Measurements from ENCODE around the gene TNNC1. TPM values are rescaled to one million over a fixed set of nuclear protein-coding genes. Genes with fewer than 3 reads are reported as not detected.

Gene TNNC1
- total and polyA plus RNA-seq, 2 of the 13 experiments (the other 11 are each of a cell fraction or from before 2014, with no cell fraction given) = 11.8 to 36.4 TPM

DNA sequence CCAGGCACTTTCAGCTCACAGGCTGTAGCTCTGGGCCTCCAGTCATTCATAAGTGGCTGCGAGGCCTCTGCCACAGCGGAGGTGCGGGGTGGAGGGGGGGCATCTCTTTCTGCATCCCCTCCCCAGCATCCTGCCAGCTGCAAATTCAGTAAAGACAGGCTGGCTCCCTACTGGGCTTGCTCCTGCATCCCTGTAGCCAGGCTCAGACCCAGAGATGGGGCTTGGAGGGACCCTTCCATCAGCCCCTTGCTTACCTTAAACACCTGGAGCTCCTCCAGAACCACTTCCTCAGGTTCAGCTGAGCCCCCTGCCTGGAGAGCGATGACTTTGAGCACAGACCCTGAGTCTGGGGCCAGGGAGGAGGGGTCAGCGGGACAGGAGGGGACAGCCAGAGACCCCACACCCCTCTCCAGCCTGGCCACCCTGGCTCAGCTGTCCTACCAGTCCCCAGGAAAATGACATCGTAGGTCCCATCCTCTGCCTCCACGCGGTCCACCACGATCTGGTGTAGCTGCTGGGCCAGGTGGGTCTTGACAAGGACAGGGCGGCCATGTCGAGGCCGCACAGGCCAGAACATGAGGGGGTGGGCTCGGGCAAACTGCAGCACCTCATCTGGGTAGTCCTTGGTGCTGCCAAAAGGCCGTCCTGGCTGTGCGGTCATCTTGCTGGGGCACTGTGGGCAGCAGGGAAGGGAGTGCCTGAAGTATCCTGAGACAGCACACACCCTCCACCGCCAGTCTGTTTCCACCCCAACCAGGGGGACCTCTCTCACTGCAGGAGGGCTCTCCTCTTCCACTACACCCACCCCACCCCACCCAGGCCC, 14.2 kb downstream of the TNNC1 start:
- Histone ChIP-seq H3K79me2 (ENCODE audit: insufficient read depth, low read length) (no peaks in the 10 kb centered on the region), H3K4me2 (ENCODE audit: low read depth, low read length) (no peak overlapping the region), H3K27ac (ENCODE audit: extremely low read length, insufficient read depth, low read length) (no peak overlapping the region), H3K9me3 (ENCODE audit: low read length) (no peaks in the 10 kb centered on the region), H3K27me3 (ENCODE audit: control insufficient read depth in 1 of 2, insufficient read depth in 2 of 2, low read length in 2 of 2) (no peaks in the 10 kb centered on the region), H4K20me1 (ENCODE audit: insufficient read depth, low read length) (no peaks in the 10 kb centered on the region), H2AFZ (ENCODE audit: low read length) (no peak overlapping the region), H3K4me1 (ENCODE audit: insufficient read depth, low read length) (peaks cover 26% of the 10 kb centered on the region), H3K9ac (ENCODE audit: insufficient read depth, low read depth, low read length) (no peak overlapping the region), H3K36me3 (replicated peaks in 1 of 2; ENCODE audit: control insufficient read depth in 1 of 2, insufficient read depth in 2 of 2, low read length in 2 of 2) (peaks cover 3 to 7% of the 10 kb centered on the region in 2 experiments; a peak in 2 of 5 replicates), H3K4me3 (replicated peaks in 1 of 3; ENCODE audit: insufficient read depth in 1 of 3, low read depth in 2 of 3, low read length in 3 of 3) (no peak overlapping the region)
- in situ Hi-C loops (cut with HindIII; ENCODE audit: extremely low pct_ligation_motif_present, low pct_unique_long_range_greater_than_20kb) (no loop called here), intact Hi-C loops (cut with micrococcal nuclease; ENCODE audit: unreplicated experiment) (no loop called here)
- ChIA-PET CTCF (ENCODE audit: low intra/inter-chr PET ratio, low total read pairs) (no interaction called here), POLR2A (no interaction called here)
- WGBS (ENCODE audit: low lambda C conversion rate) = 100% methylated on average over 6 of the region's 16 CpGs
- DNase-seq (ENCODE audit: low spot score) = no peak
- no TSS peak for BruUV-seq (replicated peaks)
- FAIRE-seq = no peak
- TF ChIP-seq, protein P1, sequence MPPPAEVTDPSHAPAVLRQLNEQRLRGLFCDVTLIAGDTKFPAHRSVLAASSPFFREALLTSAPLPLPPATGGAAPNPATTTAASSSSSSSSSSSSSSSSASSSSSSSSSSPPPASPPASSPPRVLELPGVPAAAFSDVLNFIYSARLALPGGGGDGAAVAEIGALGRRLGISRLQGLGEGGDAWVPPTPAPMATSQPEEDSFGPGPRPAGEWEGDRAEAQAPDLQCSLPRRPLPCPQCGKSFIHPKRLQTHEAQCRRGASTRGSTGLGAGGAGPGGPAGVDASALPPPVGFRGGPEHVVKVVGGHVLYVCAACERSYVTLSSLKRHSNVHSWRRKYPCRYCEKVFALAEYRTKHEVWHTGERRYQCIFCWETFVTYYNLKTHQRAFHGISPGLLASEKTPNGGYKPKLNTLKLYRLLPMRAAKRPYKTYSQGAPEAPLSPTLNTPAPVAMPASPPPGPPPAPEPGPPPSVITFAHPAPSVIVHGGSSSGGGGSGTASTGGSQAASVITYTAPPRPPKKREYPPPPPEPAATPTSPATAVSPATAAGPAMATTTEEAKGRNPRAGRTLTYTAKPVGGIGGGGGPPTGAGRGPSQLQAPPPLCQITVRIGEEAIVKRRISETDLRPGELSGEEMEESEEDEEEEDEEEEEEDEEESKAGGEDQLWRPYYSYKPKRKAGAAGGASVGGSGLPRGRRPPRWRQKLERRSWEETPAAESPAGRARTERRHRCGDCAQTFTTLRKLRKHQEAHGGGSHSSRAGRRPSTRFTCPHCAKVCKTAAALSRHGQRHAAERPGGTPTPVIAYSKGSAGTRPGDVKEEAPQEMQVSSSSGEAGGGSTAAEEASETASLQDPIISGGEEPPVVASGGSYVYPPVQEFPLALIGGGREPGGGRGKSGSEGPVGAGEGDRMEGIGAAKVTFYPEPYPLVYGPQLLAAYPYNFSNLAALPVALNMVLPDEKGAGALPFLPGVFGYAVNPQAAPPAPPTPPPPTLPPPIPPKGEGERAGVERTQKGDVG (CRISPR knock-in tag; IDR thresholded peaks at IDR 0.05; ENCODE audit: borderline replicate concordance) = no peak
- no peak for TF ChIP-seq ZNF672 (CRISPR knock-in tag; IDR thresholded peaks at IDR 0.05)
- TF ChIP-seq ZBTB42 (CRISPR knock-in tag; IDR thresholded peaks at IDR 0.05) = no peak
- TF ChIP-seq PHB2 (IDR thresholded peaks at IDR 0.05; ENCODE audit: partially characterized antibody) = no peak
- TF ChIP-seq MTA3 (CRISPR knock-in tag; IDR thresholded peaks at IDR 0.05) = no peak
- no peak for TF ChIP-seq CHCHD3 (CRISPR knock-in tag; IDR thresholded peaks at IDR 0.05)
- TF ChIP-seq, protein P2, sequence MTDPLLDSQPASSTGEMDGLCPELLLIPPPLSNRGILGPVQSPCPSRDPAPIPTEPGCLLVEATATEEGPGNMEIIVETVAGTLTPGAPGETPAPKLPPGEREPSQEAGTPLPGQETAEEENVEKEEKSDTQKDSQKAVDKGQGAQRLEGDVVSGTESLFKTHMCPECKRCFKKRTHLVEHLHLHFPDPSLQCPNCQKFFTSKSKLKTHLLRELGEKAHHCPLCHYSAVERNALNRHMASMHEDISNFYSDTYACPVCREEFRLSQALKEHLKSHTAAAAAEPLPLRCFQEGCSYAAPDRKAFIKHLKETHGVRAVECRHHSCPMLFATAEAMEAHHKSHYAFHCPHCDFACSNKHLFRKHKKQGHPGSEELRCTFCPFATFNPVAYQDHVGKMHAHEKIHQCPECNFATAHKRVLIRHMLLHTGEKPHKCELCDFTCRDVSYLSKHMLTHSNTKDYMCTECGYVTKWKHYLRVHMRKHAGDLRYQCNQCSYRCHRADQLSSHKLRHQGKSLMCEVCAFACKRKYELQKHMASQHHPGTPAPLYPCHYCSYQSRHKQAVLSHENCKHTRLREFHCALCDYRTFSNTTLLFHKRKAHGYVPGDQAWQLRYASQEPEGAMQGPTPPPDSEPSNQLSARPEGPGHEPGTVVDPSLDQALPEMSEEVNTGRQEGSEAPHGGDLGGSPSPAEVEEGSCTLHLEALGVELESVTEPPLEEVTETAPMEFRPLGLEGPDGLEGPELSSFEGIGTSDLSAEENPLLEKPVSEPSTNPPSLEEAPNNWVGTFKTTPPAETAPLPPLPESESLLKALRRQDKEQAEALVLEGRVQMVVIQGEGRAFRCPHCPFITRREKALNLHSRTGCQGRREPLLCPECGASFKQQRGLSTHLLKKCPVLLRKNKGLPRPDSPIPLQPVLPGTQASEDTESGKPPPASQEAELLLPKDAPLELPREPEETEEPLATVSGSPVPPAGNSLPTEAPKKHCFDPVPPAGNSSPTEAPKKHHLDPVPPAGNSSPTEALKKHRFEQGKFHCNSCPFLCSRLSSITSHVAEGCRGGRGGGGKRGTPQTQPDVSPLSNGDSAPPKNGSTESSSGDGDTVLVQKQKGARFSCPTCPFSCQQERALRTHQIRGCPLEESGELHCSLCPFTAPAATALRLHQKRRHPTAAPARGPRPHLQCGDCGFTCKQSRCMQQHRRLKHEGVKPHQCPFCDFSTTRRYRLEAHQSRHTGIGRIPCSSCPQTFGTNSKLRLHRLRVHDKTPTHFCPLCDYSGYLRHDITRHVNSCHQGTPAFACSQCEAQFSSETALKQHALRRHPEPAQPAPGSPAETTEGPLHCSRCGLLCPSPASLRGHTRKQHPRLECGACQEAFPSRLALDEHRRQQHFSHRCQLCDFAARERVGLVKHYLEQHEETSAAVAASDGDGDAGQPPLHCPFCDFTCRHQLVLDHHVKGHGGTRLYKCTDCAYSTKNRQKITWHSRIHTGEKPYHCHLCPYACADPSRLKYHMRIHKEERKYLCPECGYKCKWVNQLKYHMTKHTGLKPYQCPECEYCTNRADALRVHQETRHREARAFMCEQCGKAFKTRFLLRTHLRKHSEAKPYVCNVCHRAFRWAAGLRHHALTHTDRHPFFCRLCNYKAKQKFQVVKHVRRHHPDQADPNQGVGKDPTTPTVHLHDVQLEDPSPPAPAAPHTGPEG (CRISPR knock-in tag; IDR thresholded peaks at IDR 0.05) = no peak
- no peak for ATAC-seq

All from HepG2 (cell line).